OCI-LY3 (cell line): ENCODE data around the gene KCNG4.

Experiments used
- CTCF ChIP-seq: fragments of 200-600, 300-600 bp; sonication (generic); IDR thresholded peaks from 2 replicates; pipeline ENCODE4 v1.5.1; 2014; ENCODE audit warnings: antibody characterized with exemption, low read length, low read depth
- EZH2phosphoT487 ChIP-seq: fragments of 200-600 bp; shearing (Covaris generic); IDR thresholded peaks from 2 replicates; pipeline ENCODE4 v1.6.1; 2018; ENCODE audit warnings: antibody characterized with exemption, mixed run types, low read depth

GRCh38 chr16:84244728-84245127 is 4.9 kb upstream of the KCNG4 start:
- no peak for TF ChIP-seq EZH2phosphoT487
- no peak for TF ChIP-seq CTCF
